AG04450 (cell line): Measurements from ENCODE around the gene PSTK. TPM values are rescaled to one million over a fixed set of nuclear protein-coding genes. Genes with fewer than 3 reads are reported as not detected.

Experiments used
- CTCF ChIA-PET: fragments of 300-600, 350-600 bp; formaldehyde crosslinking; extraction: SDS; loops from one replicate; lab custom pipeline; 2022; ENCODE audit warnings: antibody characterized with exemption, inconsistent platforms; lab: Charles Lee
- POLR2A ChIA-PET: fragments of 350-600 bp; formaldehyde crosslinking; extraction: SDS; loops from one replicate; lab custom pipeline; 2021; ENCODE audit warnings: antibody characterized with exemption, inconsistent platforms; lab: Yijun Ruan, JAX
- DNase-seq: peaks from one replicate; pipeline ENCODE4 v3.0.0-alpha.2; 2011; ENCODE audit warnings: low read depth, low spot score
- H3K27ac ChIP-seq: one replicate; pipeline ENCODE4 v1.5.1; 2012; ENCODE audit warnings: low read depth, low read length, control low read depth
- H3K27me3 ChIP-seq: one replicate; pipeline ENCODE4 v1.6.0; 2012; ENCODE audit warnings: low read length; ENCODE audit not compliant: control insufficient read depth, insufficient read depth
- H3K4me3 ChIP-seq: 2 replicates; pipeline ENCODE4 v1.5.1; 2011; ENCODE audit warnings: mild to moderate bottlenecking, low read depth, low read length, control low read depth
- H3K9me3 ChIP-seq: 2 replicates; pipeline ENCODE4 v1.5.1; 2012; ENCODE audit warnings: low read length; ENCODE audit not compliant: control insufficient read depth, insufficient read depth
- CTCF ChIP-seq: IDR thresholded peaks from 2 replicates; pipeline ENCODE4 v1.5.1; 2011; ENCODE audit warnings: low read depth, low read length, control low read depth, inconsistent platforms
- polyA plus RNA-seq: library from polyadenylated mRNA; depleted of rRNA; stranded (reverse); fragments of >200 nt; gene quantifications from 2 replicates; pipeline ENCODE4 v1.2.3, GENCODE V29; 2011

PSTK gene
- polyA plus RNA-seq, 1 experiment, result 5.1 TPM

- ChIA-PET CTCF (no interaction called here), POLR2A (no interaction called here)
- Histone ChIP-seq H3K27ac (no peak overlapping the region), H3K9me3 (no peaks in the 10 kb centered on the region), H3K27me3 (no peaks in the 10 kb centered on the region), H3K4me3 (no peak overlapping the region)
- TF ChIP-seq CTCF, result no peak
- no peak for DNase-seq
These were observed 21.2 kb downstream of the PSTK start for GRCh38 chr10:123001370-123001769.

- no peak for DNase-seq
- no peak overlapping the region for H3K4me3 ChIP-seq
- CTCF ChIA-PET, result interaction anchor here (1.3 kb wide), 1 partner anchor 23 kb away, joined by 4 read pairs; no protein-coding TSS in a partner anchor
- POLR2A ChIA-PET, result no interaction called here
- no peak overlapping the region for H3K27ac ChIP-seq
- H3K27me3 ChIP-seq, result no peaks in the 10 kb centered on the region
- no peak for TF ChIP-seq CTCF
- H3K9me3 ChIP-seq, result peaks cover 4% of the 10 kb centered on the region; the same call in 1 of the 2 replicates
These were observed 24.1 kb downstream of the PSTK start for GRCh38 chr10:123004298-123004697.

GRCh38 chr10:123007558-123008354, 27.6 kb downstream of the PSTK start:
- DNase-seq, result peak; percentile 8
- Histone ChIP-seq H3K27me3 (no peaks in the 10 kb centered on the region), H3K4me3 (peak overlapping the region; percentile 91), H3K27ac (peak overlapping the region; percentile 73), H3K9me3 (peaks cover 4% of the 10 kb centered on the region; the same call in 1 of the 2 replicates)
- TF ChIP-seq CTCF, result no peak
- ChIA-PET CTCF (interaction anchor here (1.3 to 2.1 kb wide), 4 partner anchors 14 to 126 kb away, joined by 3 to 24 read pairs (median 4); partner anchors contain the start of gene PSTK), POLR2A (interaction anchor here (0.9 to 1.4 kb wide), 4 partner anchors 8 to 54 kb away, joined by 3 to 6 read pairs (median 4); partner anchors contain the start of gene C10orf88)

GRCh38 chr10:123008355-123009104, 28.3 kb downstream of the PSTK start, which contains the start of the genes ACADSB and IKZF5:
TSS of gene ACADSB (plus strand) at chr10:123009006. CDS start at chr10:123009030, 24 bp downstream.
TSS of gene IKZF5 (minus strand) at chr10:123008795. CDS start at chr10:122998625, 10,170 bp downstream.
- DNase-seq, result peak; percentile 95
- POLR2A ChIA-PET, result interaction anchor here (0.5 to 1.4 kb wide), 4 partner anchors 9 to 54 kb away, joined by 3 to 11 read pairs (median 5); partner anchors contain the start of gene C10orf88
- CTCF ChIA-PET, result interaction anchor here (1.5 to 2.1 kb wide), 3 partner anchors 27 to 125 kb away, joined by 3 to 24 read pairs (median 4); partner anchors contain the start of gene PSTK
- no peaks in the 10 kb centered on the region for H3K27me3 ChIP-seq
- TF ChIP-seq CTCF, result no peak
- H3K27ac ChIP-seq, result peak within 1 kb of the TSS; percentile 73
- peaks cover 4% of the 10 kb centered on the region; the same call in 1 of the 2 replicates for H3K9me3 ChIP-seq
- peak within 1 kb of the TSS; percentile 91 for H3K4me3 ChIP-seq
